RWPE2 (cell line): ENCODE data around the gene CHST14.

Experiments used
- ATAC-seq: fragments of 200-7000 bp; cut with Tn5 transposase; 3 replicates; pipeline ENCODE4 v1.9.1; 2021; ENCODE audit warnings: low read depth
- DNase-seq: peaks from one replicate; pipeline ENCODE4 v3.0.0-alpha.2; 2020; ENCODE audit warnings: low spot score
- H3K27ac ChIP-seq: fragments of 450-650 bp; 2 replicates; pipeline ENCODE4 v1.5.1; 2017; ENCODE audit warnings: mild to moderate bottlenecking; ENCODE audit not compliant: poor library complexity, severe bottlenecking
- H3K27me3 ChIP-seq: fragments of 250-450 bp; sonication (Bioruptor Pico); 2 replicates; pipeline ENCODE4 v1.5.1; 2021; ENCODE audit warnings: mild to moderate bottlenecking, moderate library complexity; ENCODE audit not compliant: insufficient read depth, poor library complexity, severe bottlenecking
- H3K36me3 ChIP-seq: fragments of 250-450 bp; sonication (Bioruptor Pico); 2 replicates; pipeline ENCODE4 v1.5.1; 2020; ENCODE audit warnings: low read depth, mild to moderate bottlenecking, moderate library complexity
- H3K4me1 ChIP-seq: fragments of 250-450 bp; sonication (Bioruptor Pico); 2 replicates; pipeline ENCODE4 v1.5.1; 2021; ENCODE audit warnings: mild to moderate bottlenecking, moderate library complexity; ENCODE audit not compliant: insufficient read depth, poor library complexity, severe bottlenecking
- H3K4me3 ChIP-seq: fragments of 250-450 bp; sonication (Bioruptor Pico); 2 replicates; pipeline ENCODE4 v1.5.1; 2021; ENCODE audit warnings: mild to moderate bottlenecking, moderate library complexity; ENCODE audit not compliant: severe bottlenecking
- H3K9me3 ChIP-seq: fragments of 250-450 bp; sonication (Bioruptor Pico); 2 replicates; pipeline ENCODE4 v1.5.1; 2021; ENCODE audit warnings: mild to moderate bottlenecking, moderate library complexity; ENCODE audit not compliant: severe bottlenecking
- TF ChIP-seq, protein P1 (sequence below): fragments of 450-650 bp; IDR thresholded peaks from one replicate; pipeline ENCODE4 v1.5.1; 2017; ENCODE audit warnings: mild to moderate bottlenecking, moderate library complexity; ENCODE audit not compliant: poor library complexity, severe bottlenecking

The CHST14 gene

DNA sequence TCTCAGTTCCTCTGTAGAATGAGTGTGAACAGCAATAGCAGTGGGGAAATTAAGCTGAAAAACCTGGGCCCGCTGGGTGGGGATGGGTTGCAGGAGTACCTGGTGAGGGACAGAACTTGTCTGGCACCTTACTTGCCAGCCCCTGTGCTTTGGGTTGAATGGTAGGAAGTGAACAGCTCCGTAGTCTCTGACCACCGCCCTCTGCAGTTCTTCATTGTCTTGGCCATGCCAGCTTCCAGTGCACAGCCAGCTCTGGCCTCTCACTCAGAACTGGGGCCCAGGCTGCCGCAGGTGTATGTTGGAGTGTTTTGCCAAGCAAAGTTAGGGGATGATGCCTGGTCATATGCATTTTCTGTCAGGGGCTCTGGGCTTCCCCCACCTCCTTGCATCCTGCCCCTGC lies 14.0 kb upstream of the CHST14 start:
- Histone ChIP-seq H3K9me3 (no peaks in the 10 kb centered on the region), H3K4me3 (no peak overlapping the region), H3K4me1 (peaks cover 26% of the 10 kb centered on the region), H3K36me3 (no peaks in the 10 kb centered on the region), H3K27ac (peak overlapping the region; percentile 43), H3K27me3 (no peaks in the 10 kb centered on the region)
- TF ChIP-seq, protein P1, sequence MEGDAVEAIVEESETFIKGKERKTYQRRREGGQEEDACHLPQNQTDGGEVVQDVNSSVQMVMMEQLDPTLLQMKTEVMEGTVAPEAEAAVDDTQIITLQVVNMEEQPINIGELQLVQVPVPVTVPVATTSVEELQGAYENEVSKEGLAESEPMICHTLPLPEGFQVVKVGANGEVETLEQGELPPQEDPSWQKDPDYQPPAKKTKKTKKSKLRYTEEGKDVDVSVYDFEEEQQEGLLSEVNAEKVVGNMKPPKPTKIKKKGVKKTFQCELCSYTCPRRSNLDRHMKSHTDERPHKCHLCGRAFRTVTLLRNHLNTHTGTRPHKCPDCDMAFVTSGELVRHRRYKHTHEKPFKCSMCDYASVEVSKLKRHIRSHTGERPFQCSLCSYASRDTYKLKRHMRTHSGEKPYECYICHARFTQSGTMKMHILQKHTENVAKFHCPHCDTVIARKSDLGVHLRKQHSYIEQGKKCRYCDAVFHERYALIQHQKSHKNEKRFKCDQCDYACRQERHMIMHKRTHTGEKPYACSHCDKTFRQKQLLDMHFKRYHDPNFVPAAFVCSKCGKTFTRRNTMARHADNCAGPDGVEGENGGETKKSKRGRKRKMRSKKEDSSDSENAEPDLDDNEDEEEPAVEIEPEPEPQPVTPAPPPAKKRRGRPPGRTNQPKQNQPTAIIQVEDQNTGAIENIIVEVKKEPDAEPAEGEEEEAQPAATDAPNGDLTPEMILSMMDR = no peak
- DNase-seq (no peak), ATAC-seq (peak; percentile 8)

DNA sequence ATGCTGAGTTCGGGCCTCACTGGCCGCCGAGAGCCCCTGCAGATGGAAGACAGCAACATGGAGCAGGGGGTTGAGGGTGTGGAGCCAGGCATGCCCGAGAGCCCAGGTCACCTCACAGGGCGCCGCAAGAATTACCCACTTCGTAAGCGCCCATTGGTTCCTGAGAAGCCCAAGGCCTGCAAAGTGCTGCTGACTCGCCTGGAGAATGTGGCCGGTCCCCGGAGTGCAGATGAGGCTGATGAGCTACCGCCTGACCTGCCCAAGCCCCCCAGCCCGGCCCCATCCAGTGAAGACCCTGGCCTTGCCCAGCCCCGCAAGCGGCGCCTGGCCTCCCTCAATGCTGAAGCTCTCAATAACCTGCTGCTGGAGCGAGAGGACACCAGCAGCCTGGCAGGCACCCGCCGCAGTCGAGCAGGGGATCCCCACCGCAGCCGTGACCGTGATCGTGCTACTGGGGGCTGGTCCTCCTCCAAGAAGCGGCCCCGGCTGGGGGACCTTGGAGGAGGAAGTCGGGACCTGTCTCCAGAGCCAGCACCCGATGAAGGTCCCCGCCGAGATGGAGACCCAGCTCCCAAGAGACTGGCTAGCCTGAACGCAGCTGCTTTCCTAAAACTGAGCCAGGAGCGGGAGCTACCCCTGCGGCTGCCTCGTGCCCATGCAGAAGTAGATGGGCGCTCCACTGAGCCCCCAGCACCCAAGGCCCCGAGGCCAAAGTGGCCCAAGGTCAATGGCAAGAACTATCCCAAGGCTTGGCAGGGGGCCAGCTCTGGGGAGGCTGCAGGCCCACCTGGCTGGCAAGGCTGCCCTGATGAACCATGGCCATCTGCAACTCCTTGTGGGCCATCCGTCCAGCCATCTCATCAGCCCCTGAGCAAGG lies 12.1 kb upstream of the CHST14 start:
- no peak for DNase-seq
- no peak overlapping the region for H3K4me3 ChIP-seq
- peaks cover 26% of the 10 kb centered on the region for H3K4me1 ChIP-seq
- TF ChIP-seq, protein P1 = no peak
- ATAC-seq = no peak
- no peak overlapping the region for H3K27ac ChIP-seq
- no peaks in the 10 kb centered on the region for H3K9me3 ChIP-seq
- no peaks in the 10 kb centered on the region for H3K27me3 ChIP-seq
- peaks cover 15% of the 10 kb centered on the region for H3K36me3 ChIP-seq

DNA sequence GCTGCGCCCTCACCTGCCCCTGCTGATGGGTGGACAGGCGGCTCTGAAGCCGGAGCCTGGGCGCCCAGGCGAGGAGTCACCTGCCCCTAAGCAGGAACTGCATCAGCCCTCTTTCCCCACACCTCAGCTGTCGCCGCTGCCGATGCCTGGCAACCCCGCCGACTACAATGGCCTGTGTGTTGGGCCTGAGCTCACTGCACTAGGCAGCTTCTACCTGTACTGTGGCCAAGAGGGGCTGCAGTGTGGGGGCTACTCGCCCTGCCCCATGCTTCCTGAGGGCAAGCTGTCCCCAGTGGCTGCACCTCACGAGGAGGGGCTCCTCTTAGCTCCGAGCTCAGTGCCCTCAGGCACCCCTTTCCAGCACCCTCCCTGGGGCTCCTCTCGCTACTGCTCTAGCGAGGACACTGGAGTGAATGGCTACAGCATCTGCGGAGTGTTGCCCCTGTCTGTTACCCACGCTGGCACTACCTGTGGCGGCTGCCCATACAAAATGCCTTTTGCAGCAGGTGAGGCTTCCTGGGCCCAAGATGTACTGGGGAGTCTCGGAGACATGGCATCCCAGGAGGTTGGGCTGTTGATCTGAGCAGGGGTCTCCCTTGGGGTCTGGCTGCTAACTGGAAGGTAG lies 11.3 kb upstream of the CHST14 start:
- TF ChIP-seq, protein P1 = no peak
- Histone ChIP-seq H3K4me3 (no peak overlapping the region), H3K9me3 (no peaks in the 10 kb centered on the region), H3K4me1 (peaks cover 24% of the 10 kb centered on the region), H3K27me3 (no peaks in the 10 kb centered on the region), H3K36me3 (peaks cover 18% of the 10 kb centered on the region), H3K27ac (no peak overlapping the region)
- ATAC-seq (no peak), DNase-seq (no peak)

DNA sequence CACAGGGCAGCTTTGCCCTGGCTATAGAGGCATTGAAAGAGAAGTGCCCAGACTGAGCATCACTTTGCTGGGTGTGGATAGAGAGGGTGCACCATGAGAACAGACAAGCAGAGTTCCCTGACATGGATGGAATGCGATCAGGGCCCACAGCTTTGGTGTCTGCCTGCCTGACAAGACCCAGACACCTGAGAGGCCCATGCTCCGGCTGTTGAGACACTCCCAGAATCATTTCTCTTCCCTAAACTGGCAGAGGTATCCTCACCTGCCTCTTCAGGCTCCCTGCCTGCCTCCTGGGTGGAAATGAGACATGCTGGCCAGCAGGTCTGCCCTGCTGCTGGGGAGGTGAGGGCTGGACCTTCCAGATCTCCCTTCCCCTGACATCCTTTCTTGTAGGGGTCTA lies 10.4 kb upstream of the CHST14 start:
- H3K9me3 ChIP-seq = no peaks in the 10 kb centered on the region
- H3K36me3 ChIP-seq = peaks cover 18% of the 10 kb centered on the region
- ATAC-seq = no peak
- DNase-seq = no peak
- H3K27ac ChIP-seq = no peak overlapping the region
- TF ChIP-seq, protein P1 = no peak
- no peaks in the 10 kb centered on the region for H3K27me3 ChIP-seq
- H3K4me3 ChIP-seq = no peak overlapping the region
- H3K4me1 ChIP-seq = peaks cover 15% of the 10 kb centered on the region

DNA sequence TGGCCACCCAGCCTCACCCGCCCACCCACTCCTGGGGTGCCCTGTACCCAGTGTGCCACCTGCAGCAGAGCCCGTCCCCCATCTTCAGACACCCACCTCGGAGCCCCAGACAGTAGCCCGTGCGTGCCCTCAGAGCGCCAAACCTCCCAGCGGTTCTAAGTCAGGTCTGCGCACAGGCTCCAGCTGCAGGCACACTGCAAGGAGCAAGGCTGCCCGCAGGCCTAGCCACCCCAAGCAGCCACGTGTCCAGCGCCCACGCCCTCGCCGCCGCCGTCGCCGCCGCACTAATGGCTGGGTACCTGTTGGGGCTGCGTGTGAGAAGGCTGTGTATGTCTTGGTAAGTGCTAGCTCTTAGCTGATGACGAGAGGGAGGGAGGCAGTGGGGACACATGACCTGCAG lies 8.8 kb upstream of the CHST14 start:
- ATAC-seq = no peak
- TF ChIP-seq, protein P1 = no peak
- peaks cover 18% of the 10 kb centered on the region for H3K36me3 ChIP-seq
- no peaks in the 10 kb centered on the region for H3K27me3 ChIP-seq
- no peak overlapping the region for H3K27ac ChIP-seq
- no peaks in the 10 kb centered on the region for H3K4me1 ChIP-seq
- H3K9me3 ChIP-seq = no peaks in the 10 kb centered on the region
- DNase-seq = no peak
- no peak overlapping the region for H3K4me3 ChIP-seq
